Measurements from ENCODE around the gene GLI3. TPM values are rescaled to one million over a fixed set of nuclear protein-coding genes. Genes with fewer than 3 reads are reported as not detected.

Gene GLI3
- total RNA-seq, 1 experiment from 2014 or later, result 45.0 TPM

GRCh38 chr7:41965951-41966505 lies 271.0 kb downstream of the GLI3 start:
- Histone ChIP-seq H3K9ac (ENCODE audit: extremely low read depth, insufficient read length, low read length) (no peak overlapping the region), H3T11ph (ENCODE audit: low read length) (no peak overlapping the region), H2AK5ac (ENCODE audit: insufficient read length, low read length) (no peak overlapping the region), H2BK12ac (ENCODE audit: insufficient read length, low read depth, low read length) (no peak overlapping the region), H3K27me3 (ENCODE audit: insufficient read depth, low read length) (no peaks in the 10 kb centered on the region), H3K23me2 (ENCODE audit: insufficient read length, low read depth, low read length, poor library complexity, severe bottlenecking) (no peaks in the 10 kb centered on the region), H3K4me1 (ENCODE audit: insufficient read depth, low read length) (no peaks in the 10 kb centered on the region), H3K79me1 (ENCODE audit: insufficient read depth, low read depth, low read length, poor library complexity, severe bottlenecking) (no peaks in the 10 kb centered on the region), H3K14ac (ENCODE audit: insufficient read depth, low read length) (no peak overlapping the region), H2BK15ac (ENCODE audit: low read depth, low read length) (no peak overlapping the region), H3K9me3 (ENCODE audit: control insufficient read depth, low read depth, low read length) (no peaks in the 10 kb centered on the region), H3K79me2 (ENCODE audit: insufficient read depth, low read length) (no peaks in the 10 kb centered on the region), H3K27ac (ENCODE audit: insufficient read length, low read depth, low read length) (no peak overlapping the region), H3K23ac (ENCODE audit: insufficient read length, low read depth, low read length) (no peak overlapping the region), H4K5ac (ENCODE audit: insufficient read length, low read depth, low read length) (no peak overlapping the region), H3K18ac (ENCODE audit: insufficient read length, low read depth, low read length) (no peak overlapping the region), H4K20me1 (ENCODE audit: control insufficient read depth, insufficient read depth, insufficient read length) (no peaks in the 10 kb centered on the region), H4K91ac (ENCODE audit: insufficient read length, low read depth, low read length) (no peak overlapping the region), H3K4me2 (ENCODE audit: insufficient read depth, insufficient read length, low read length) (no peak overlapping the region), H2BK20ac (ENCODE audit: low read depth, low read length, poor library complexity, severe bottlenecking) (no peak overlapping the region), H4K8ac (replicated peaks; ENCODE audit: insufficient read length, low read depth, low read length) (no peak overlapping the region), H2BK120ac (ENCODE audit: low read depth, low read length, poor library complexity, severe bottlenecking) (no peak overlapping the region), H2BK5ac (ENCODE audit: insufficient read length, low read length) (no peak overlapping the region), H3K56ac (ENCODE audit: insufficient read length, low read depth, low read length) (no peak overlapping the region), H3K4ac (ENCODE audit: low read depth, low read length) (no peak overlapping the region), H2AFZ (ENCODE audit: low read length) (no peak overlapping the region)
- WGBS (ENCODE audit: extremely low coverage, insufficient read length, low lambda C conversion rate), result no CpG with 5 or more reads among the region's 62 CpGs
- Mint-ChIP-seq H3K27ac (no peak overlapping the region), H3K27me3 (ENCODE audit: low read depth) (no peaks in the 10 kb centered on the region), H3K4me1 (no peaks in the 10 kb centered on the region), H3K4me3 (no peak overlapping the region), H3K36me3 (ENCODE audit: insufficient read depth in 1 of 3, low read depth in 3 of 3) (peaks cover 9 to 29% (median 25%) of the 10 kb centered on the region in 3 experiments; a peak in 6 of 7 replicates), H3K9me3 (no peaks in the 10 kb centered on the region)
- TF ChIP-seq CTCF (conservative IDR thresholded peaks at IDR 0.05), result no peak
- DNase-seq, result no peak
